ENCODE results near the gene TBC1D3B.
"Not testable (repeated sequence)": the region's sequence is repeated elsewhere in the genome, so short reads cannot be mapped to it uniquely, and the experiment has no call there.

TBC1D3B gene

DNA sequence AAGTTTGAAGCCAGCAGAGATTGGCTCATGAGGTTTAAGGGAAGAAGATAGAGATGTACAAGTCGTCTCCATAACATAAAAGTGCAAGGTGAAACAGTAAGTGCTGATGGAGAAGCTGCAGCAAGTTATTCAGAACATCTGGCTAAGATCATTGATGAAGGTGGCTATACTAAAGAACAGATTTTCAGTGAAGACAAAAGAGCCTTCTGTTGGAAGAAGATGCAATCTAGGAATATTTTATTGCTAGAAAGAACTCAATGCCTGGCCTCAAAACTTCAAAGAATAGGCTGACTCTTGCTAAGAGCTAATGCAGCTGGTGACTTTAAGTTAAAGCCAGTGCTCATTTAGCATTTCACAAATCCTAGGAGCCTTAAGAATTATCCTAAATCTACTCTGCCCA is 46.8 kb downstream of the TBC1D3B start:
- no peak for DNase-seq (ENCODE audit: low read depth)

DNA sequence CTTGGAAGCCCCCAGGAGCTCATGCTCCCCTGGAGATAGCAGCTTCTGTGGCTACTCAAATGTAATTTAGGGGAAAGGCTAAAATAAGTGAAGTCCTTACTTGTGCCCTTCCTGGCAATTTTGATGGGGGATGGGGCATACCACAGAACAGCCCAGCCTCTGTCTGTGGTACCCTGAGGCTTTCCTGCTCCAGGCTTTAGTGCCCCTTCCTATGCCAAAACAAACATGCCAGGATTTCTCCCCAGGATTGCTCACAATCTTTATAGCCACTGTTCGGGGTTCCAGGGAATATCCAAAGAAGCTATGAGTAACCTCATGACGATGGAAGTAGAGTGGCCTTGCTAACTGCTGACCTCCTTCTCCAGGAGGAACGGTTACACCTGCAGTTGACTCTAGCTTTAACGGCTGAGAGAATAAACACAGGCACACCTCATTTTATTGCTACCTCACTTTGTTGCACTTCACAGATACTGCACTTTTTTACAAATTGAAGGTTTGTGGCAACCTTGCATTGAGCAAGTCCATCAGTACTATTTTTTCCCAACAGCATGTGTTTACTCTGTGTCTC is 47.9 kb downstream of the TBC1D3B start:
- no peak for DNase-seq (ENCODE audit: low read depth)

DNA sequence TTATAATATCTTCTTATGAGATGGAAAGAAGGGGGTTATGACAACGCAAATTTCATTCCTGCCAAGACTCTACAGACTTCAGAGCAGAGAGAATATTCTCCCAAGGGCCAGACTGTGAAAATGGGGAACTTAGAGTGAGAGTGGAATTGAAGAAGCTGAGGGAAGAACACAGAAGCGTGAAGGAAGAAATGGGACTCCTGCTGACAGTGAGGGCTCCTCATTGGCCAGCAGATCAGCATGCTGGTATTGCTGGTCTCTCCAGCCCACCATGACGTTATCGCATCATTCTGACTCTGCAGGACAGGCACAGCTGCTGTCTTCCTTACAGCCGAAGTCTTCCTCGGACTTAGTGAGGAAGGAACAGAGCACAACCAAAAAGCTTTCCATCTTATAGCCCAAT is 48.5 kb downstream of the TBC1D3B start:
- DNase-seq (ENCODE audit: low read depth): no peak

DNA sequence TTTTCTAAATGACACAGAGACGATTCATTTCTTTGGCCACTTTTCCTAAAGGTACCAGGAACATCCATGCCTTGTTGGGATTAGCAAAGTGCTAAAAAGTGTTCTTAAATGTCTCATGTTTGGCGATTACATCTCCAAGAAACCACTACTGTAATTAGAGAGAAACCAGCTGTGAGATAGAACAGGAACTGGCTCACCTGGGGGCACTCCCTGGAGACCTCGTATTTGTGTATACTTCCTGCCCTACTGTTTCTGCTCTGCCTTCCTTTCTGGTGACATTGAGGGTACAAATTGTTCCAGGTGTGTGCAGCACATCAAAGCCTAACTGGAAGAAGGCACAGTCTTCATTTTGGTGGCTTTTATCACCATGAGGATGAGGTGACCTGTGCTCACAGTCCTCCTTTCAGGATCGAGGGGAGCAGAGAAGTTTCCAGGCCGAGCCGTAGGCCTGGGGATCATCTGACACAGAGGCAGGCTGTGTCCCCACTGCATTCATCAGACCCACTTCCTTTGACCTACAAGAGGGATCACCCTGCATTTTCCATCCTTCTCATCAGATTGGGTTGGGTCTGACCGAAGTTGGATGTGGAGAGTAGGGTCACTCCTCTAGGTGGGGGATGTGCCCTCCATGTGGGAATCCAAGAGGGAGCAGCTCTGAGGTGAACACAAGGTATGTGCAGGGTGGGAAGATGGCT is 49.1 kb downstream of the TBC1D3B start:
- no peak for DNase-seq (ENCODE audit: low read depth)

DNA sequence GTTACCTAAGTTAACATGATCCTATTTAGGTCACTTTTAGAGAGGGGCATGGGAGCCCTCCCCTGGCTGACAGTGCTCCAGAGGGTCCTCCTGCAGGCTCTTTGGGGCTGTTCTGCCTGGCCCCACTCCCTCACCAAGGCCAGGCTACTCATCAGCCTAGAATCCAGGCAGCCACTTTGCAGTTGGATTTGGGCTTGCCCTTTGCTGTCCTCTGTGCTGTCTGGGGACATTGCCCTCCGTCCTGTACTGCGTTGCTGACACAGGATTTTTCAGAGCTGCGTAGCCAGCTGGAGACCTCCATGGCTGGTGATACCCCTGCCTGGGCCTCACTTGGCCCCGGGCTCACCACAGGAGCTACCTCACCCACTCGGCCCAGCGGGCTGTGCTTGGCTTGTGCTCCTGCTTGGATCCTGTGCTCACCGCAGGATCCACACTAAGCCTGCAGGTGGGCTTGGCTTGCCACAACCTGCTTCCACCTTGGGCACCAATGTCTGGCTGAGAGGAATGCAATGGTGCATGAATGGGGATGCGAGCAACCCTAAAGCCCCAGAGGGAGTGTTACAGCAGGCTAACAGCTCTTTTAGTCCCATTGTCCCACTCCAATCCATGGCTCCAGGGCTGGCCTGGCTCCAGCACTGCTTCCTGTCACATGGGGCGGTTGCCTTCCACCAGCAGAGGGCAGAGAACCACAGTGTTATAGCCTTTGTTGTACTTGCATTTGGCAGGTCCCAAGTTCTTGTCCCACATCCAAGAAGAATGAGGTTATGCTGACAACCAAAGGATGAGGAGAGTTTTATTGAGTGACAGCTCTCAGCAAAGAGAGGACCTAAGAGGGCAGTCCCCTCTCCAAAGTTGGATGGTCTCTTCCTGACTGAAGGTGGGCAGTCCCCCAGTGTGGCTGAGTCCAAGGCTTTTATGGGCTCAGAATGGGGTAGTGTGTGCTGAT is 51.3 kb downstream of the TBC1D3B start:
- no peak for DNase-seq (ENCODE audit: low read depth)

DNA sequence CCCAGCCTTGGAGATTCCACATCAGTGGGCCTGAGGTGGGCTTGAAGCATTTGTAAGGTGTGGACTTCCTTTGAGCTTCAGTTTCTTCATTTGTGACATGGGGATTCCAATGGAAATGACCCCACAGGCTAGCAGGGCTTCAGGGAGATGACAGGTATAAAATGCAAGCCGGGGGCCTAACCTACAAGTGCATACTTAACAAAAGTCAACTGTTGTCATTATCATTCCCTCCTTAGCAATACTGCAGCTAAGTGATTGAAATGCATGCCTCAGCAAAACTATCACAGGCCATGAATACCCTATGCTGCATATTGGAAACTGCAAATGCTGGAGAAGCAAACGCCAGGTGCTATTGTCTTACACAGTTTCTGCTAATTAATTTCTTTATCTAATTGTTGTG is 53.0 kb downstream of the TBC1D3B start:
- DNase-seq (ENCODE audit: low read depth): no peak

DNA sequence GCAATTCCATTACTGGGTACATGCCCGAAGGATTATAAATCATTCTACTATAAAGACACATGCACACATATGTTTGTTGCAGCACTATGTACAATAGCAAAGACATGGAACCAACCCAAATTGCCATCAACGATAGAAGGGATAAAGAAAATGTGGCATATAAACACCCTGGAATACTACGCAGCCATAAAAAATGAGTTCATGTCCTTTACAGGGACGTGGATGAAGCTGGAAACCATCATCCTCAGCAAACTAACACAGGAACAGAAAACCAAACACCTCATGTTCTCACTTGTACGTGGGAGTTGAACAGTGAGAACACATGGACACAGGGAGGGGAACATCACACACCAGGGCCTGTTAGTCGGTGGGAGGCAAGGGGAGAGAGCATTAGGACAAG is 55.3 kb downstream of the TBC1D3B start:
- not testable (repeated sequence) for DNase-seq (ENCODE audit: low read depth)

- DNase-seq (ENCODE audit: low read depth): no peak
Measured at GRCh38 chr17:36120221-36120620, 56.2 kb downstream of the TBC1D3B start.

DNA sequence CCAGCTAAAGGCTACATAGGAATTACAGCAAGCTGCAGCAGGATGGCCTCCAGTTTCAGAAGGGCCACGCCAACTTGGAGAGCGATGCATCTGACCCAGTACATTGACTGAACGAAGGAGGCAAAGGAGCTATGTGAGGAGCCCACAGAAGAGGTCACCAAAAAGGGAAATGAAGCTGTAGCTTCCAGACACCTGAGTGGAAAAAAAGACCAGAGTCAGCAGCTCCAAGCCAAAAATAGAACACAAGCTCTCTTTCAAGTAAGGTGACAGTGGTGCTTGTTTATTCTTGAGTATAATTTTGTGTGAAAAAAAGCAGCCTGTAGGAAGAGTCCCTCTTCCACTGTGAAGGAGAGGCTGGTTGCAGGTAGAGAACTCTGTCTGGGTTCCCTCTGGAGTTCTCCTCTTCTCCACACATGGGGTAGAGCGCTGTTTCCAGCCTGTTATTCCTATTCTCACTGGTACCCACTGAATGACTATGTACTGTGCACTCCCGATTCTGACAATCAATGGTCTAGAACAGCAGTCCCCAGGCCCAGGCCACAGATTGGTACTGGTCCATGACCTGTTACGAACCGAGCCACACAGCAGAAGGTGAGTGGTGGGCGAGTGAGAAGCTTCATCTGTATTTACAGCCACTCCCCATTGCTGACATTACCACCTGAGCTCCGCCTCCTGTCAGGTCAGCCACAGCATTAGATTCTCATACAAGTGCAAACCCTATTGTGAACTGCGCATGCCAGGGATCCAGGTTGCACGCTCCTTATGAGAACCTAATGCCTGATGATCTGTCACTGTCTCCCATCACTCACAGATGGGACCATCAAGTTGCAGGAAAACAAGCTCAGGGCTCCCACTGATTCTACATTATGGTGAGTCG is 57.7 kb downstream of the TBC1D3B start:
- DNase-seq (ENCODE audit: low read depth): no peak

DNA sequence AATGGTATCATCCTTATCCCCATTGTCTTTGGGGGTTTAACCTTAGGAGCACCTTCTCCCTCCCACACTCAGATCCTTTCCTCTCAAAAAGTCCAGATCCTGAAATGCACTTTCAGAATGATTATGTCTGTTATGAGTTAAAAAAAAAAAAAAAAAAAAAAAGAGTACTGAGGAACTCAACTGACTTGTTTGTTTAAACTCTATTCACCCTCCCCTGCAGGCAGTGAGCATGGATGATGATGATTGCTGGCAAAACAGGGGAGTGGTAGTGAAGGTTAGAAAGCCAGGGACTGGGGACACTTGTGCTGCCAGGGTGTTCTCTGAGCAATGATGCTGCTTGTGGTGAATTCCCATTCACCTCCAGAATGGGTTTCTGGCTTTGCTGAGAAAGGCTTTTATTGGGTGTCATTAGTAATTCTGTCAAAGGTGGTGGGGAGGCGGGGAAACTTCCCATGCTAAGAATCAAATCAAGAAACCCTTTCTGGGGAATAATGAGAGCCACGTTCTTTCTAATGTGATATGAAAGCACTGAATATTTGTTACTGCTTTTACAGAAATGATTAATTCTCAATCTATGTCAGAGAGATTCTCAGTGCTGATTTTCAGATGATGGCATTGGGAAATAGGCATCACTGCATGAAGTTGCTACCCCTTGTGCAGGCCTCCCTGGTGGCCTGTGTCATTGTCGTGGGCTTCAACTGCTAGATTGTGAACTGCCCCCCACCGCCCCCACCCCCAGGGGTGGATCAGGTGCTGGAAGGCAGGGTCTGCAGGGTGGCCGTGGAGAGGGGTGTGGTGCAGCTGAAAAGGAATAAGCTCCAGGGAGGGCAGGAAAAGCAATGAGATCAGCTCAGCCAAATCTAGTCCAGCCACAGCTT is 58.7 kb downstream of the TBC1D3B start:
- DNase-seq (ENCODE audit: low read depth): no peak

Data from HS-5 (cell line).